ENCODE measurements around the gene ELF5. TPM values are rescaled to one million over a fixed set of nuclear protein-coding genes. Genes with fewer than 3 reads are reported as not detected.

The ELF5 gene
- total and polyA plus RNA-seq, 10 of the 15 experiments (the other 5 are each of a cell fraction or from before 2014, with no cell fraction given) = not detected

DNA sequence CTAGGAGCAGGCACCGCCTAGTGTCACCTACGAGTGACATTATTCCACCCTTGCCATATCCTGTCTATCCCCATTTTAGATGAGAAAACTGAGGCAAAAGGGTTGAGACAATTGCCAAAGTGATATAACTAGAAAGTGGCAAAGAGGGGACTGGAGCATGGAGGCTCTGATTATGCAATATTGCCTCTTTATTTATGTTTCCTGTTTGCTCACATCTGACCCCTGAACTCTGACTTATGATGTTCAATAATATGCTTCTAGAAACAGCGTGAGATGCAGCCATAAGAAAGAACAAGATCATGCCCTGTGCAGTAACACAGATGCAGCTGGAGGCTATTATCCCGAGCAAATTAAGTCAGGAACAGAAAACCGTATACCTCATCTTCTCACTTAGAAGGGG is 7.7 kb downstream of the ELF5 start:
- 10% methylated on average over 5 of the region's 5 CpGs for WGBS (ENCODE audit: insufficient coverage, insufficient replicate concordance, low lambda C conversion rate, missing lambda C conversion rate)
- in situ Hi-C loops (cut with MboI) = no loop called here
- no peak for TF ChIP-seq ZNF384 (IDR thresholded peaks at IDR 0.05; ENCODE audit: borderline replicate concordance, low read depth, low read length)
- no peak for TF ChIP-seq BRCA1 (IDR thresholded peaks at IDR 0.05; ENCODE audit: low read depth, low read length)
- TF ChIP-seq NFYA (IDR thresholded peaks at IDR 0.05; ENCODE audit: borderline replicate concordance, low read depth, low read length) = no peak
- TF ChIP-seq CEBPZ (IDR thresholded peaks at IDR 0.05; ENCODE audit: low read depth, low read length) = no peak
- TF ChIP-seq CHD2 (IDR thresholded peaks at IDR 0.05; ENCODE audit: borderline replicate concordance, low read depth, low read length) = no peak
- TF ChIP-seq E4F1 (IDR thresholded peaks at IDR 0.05; ENCODE audit: borderline replicate concordance, partially characterized antibody) = no peak
- no peak for TF ChIP-seq ATF3 (IDR thresholded peaks at IDR 0.05; ENCODE audit: borderline replicate concordance, extremely low read depth, low read depth, low read length)
- TF ChIP-seq, protein P1, sequence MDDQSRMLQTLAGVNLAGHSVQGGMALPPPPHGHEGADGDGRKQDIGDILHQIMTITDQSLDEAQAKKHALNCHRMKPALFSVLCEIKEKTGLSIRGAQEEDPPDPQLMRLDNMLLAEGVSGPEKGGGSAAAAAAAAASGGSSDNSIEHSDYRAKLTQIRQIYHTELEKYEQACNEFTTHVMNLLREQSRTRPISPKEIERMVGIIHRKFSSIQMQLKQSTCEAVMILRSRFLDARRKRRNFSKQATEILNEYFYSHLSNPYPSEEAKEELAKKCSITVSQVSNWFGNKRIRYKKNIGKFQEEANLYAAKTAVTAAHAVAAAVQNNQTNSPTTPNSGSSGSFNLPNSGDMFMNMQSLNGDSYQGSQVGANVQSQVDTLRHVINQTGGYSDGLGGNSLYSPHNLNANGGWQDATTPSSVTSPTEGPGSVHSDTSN (IDR thresholded peaks at IDR 0.05; ENCODE audit: insufficient replicate concordance, low read depth, low read length) = no peak
- no peak for TF ChIP-seq HDAC6 (IDR thresholded peaks at IDR 0.05; ENCODE audit: unreplicated experiment)
- TF ChIP-seq RAD51 (IDR thresholded peaks at IDR 0.05) = no peak
- TF ChIP-seq RB1 (IDR thresholded peaks at IDR 0.05; ENCODE audit: borderline replicate concordance) = no peak
- TF ChIP-seq, protein P2, sequence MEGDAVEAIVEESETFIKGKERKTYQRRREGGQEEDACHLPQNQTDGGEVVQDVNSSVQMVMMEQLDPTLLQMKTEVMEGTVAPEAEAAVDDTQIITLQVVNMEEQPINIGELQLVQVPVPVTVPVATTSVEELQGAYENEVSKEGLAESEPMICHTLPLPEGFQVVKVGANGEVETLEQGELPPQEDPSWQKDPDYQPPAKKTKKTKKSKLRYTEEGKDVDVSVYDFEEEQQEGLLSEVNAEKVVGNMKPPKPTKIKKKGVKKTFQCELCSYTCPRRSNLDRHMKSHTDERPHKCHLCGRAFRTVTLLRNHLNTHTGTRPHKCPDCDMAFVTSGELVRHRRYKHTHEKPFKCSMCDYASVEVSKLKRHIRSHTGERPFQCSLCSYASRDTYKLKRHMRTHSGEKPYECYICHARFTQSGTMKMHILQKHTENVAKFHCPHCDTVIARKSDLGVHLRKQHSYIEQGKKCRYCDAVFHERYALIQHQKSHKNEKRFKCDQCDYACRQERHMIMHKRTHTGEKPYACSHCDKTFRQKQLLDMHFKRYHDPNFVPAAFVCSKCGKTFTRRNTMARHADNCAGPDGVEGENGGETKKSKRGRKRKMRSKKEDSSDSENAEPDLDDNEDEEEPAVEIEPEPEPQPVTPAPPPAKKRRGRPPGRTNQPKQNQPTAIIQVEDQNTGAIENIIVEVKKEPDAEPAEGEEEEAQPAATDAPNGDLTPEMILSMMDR (IDR thresholded peaks at IDR 0.05 in 2 of 3, conservative IDR thresholded peaks at IDR 0.05 in 1 of 3; ENCODE audit: control insufficient read depth in 2 of 3, extremely low read depth in 1 of 3, insufficient read depth in 1 of 3, low read depth in 3 of 3, low read length in 3 of 3) = no peak
- TF ChIP-seq TCF3 (IDR thresholded peaks at IDR 0.05; ENCODE audit: borderline replicate concordance, insufficient read depth, low read depth, low read length) = no peak
- no peak for TF ChIP-seq NFYB (IDR thresholded peaks at IDR 0.05; ENCODE audit: insufficient read depth, low read depth, low read length)
- ChIA-PET POLR2A (no interaction called here), RAD21 (ENCODE audit: unreplicated experiment) (no interaction called here), CTCF (interaction anchor here (1.3 kb wide), 1 partner anchor 9 kb away, joined by 3 read pairs; no protein-coding TSS in a partner anchor), SMC1A (ENCODE audit: uncharacterized antibody, unreplicated experiment) (no interaction called here)
- Histone ChIP-seq H3K9ac (ENCODE audit: control insufficient read depth, insufficient read depth, low read length) (no peak overlapping the region), H3K9me3 (replicated peaks; ENCODE audit: control insufficient read depth, insufficient read depth, low read length) (no peaks in the 10 kb centered on the region), H3K79me2 (ENCODE audit: control insufficient read depth, insufficient read depth, low read length) (no peaks in the 10 kb centered on the region), H2AFZ (ENCODE audit: control insufficient read depth, low read depth, low read length) (no peak overlapping the region), H4K20me1 (ENCODE audit: control insufficient read depth, insufficient read depth) (no peaks in the 10 kb centered on the region), H3K36me3 (ENCODE audit: control insufficient read depth in 2 of 2, insufficient read depth in 2 of 2, low read length in 1 of 2) (no peaks in the 10 kb centered on the region; a peak in 1 of 4 replicates), H3K27ac (ENCODE audit: control insufficient read depth, insufficient read depth) (no peak overlapping the region), H3K4me3 (no peak overlapping the region), H3K4me1 (ENCODE audit: control insufficient read depth, insufficient read depth, low read length) (no peaks in the 10 kb centered on the region), H3K4me2 (ENCODE audit: control insufficient read depth, insufficient read depth) (no peak overlapping the region), H3K27me3 (replicated peaks in 1 of 2; ENCODE audit: control insufficient read depth in 2 of 2, insufficient read depth in 2 of 2, low read length in 1 of 2) (no peaks in the 10 kb centered on the region; a peak in 1 of 4 replicates)
- DNase-seq (ENCODE audit: low read depth, low spot score) (no peak), FAIRE-seq (no peak), ATAC-seq (no peak)
- intact Hi-C loops (cut with micrococcal nuclease; ENCODE audit: unreplicated experiment) = loop anchor here (5.0 kb wide), 1 partner anchor 906 kb away; no protein-coding TSS in a partner anchor
- no TSS peak for BruUV-seq (replicated peaks)
